Natural killer cell treated with Interleukin-12 subunit alpha and Interleukin-12 subunit beta and Interleukin-15 and Interleukin-18, amount 100 ng/mL, for 72 hours (primary cell): ENCODE results near the gene PCYT2. TPM values are rescaled to one million over a fixed set of nuclear protein-coding genes. Genes with fewer than 3 reads are reported as not detected.

Source experiments
- ATAC-seq, 2 donors: fragments of 150-1000 bp; cut with Tn5 transposase in 1 of 2; sonication (Bioruptor Pico), chemical (Tn5 transposase) in 1 of 2; 2 replicates each; pipeline ENCODE4 v1.10.0; 2021
- DNase-seq: peaks from one replicate; pipeline ENCODE4 v3.0.0; 2022; ENCODE audit warnings: low spot score
- H3K27ac Mint-ChIP-seq, 2 donors: 1 replicate in 1 of 2; 2 replicates in 1 of 2; pipeline ENCODE4 v1.8.0; 2022; ENCODE audit warnings: mixed read lengths in 2 of 2, mild to moderate bottlenecking in 1 of 2, moderate library complexity in 1 of 2
- H3K27me3 Mint-ChIP-seq, 2 donors: 1 replicate in 1 of 2; 2 replicates in 1 of 2; pipeline ENCODE4 v1.8.0; 2022; ENCODE audit warnings: mixed read lengths in 2 of 2
- H3K36me3 Mint-ChIP-seq: one replicate; pipeline ENCODE4 v1.8.0; 2022; ENCODE audit warnings: mixed read lengths
- H3K4me1 Mint-ChIP-seq, 2 donors: 1 replicate in 1 of 2; 2 replicates in 1 of 2; pipeline ENCODE4 v1.8.0; 2022; ENCODE audit warnings: low read depth in 2 of 2, mixed read lengths in 2 of 2, mild to moderate bottlenecking in 1 of 2
- H3K4me3 Mint-ChIP-seq: one replicate; pipeline ENCODE4 v1.8.0; 2022; ENCODE audit warnings: mixed read lengths
- H3K9me3 Mint-ChIP-seq: 2 replicates; pipeline ENCODE4 v1.8.0; 2022; ENCODE audit warnings: mixed read lengths
- total RNA-seq, 2 donors: library from RNA; stranded (reverse); gene quantifications; one replicate each; pipeline ENCODE4 v1.2.3, GENCODE V29; 2022

The PCYT2 gene
- total RNA-seq, 2 donors from 2014 or later, result 30.4 to 36.5 TPM

DNA sequence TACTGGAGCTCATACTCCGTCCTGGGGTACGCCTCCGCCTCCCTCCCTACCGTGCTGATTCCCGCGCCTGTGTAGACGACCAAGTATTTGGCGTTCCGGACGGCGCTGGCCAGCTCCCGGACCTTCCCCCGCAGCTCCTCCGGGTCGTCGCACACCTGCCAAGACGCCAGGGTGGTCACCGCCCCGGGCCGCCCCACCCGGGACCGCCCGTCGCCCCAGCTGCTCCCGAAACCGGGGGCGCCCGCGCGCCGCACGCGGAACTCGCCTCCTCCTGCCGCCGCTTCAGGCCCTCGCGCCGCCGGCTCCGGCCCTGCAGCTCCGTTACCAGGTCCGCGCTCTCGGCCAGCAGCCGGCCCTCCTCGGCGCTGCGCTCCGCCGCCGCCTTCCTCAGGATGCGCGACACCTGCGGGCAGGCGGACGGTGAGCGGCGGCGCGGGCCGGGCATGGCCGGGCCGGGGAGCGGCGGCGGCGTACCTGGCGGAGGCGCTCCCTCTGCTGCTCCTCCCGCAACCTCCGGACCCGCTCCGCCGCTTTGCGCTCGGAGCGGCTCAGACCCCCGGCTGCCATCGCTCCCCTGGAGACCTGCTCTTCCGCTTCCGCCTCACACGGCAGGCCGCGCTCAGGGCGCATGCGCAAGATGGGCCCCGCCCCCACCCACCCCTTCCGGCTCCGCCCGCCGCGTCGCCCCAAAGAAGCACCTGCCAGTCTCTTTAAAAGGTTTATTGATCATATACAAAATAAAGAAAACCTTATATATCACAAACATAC, 6.5 kb upstream of the PCYT2 start, which contains the start of gene SIRT7:
SIRT7 (minus strand) TSS at position 612 of the 768 bp plus-strand sequence; CDS start at position 567, 45 bp downstream.
- ATAC-seq (peak; percentile 87 to 92), DNase-seq (peak; percentile 86)
- H3K9me3 Mint-ChIP-seq, result no peaks in the 10 kb centered on the region
- H3K4me3 Mint-ChIP-seq, result peak within 1 kb of the TSS; percentile 92
- peaks cover 6% of the 10 kb centered on the region for H3K36me3 Mint-ChIP-seq
- peaks cover 17 to 29% of the 10 kb centered on the region in 2 donors for H3K4me1 Mint-ChIP-seq
- H3K27me3 Mint-ChIP-seq, result no peaks in the 10 kb centered on the region
- peak within 1 kb of the TSS; percentile 51 to 81 for H3K27ac Mint-ChIP-seq

DNA sequence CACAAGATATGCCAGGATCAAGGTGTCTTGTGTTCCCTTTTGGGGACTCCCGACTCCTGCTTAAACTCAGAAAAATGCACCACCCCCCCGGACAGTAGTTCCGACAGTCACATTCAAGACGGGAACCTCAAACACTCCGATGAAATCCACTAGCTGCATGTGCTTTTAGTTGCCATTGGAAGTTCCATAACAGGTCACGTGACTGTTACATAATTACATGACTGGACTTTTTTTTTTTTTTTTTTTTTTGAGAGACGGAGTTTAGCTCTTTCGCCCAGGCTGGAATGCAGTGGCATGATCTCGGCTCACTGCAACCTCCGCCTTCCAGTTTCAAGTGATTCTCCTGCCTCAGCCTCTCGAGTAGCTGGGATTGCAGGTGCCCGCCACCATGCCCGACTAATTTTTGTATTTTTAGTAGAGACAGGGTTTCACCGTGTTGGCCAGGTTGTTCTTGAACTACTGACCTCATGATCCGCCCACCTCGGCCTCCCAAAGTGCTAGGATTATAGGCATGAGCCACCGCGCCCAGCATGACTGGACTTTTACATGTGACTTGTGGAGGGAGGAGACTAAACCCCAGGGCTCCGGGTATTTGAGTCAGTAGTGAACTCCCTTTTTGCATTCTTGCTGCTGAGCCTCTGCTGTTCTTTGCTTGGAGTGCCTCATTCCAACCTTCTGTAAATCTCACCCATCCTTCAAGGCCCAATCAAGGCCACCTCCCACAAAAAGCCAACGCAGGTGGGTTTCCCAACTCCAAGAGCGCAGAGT, 5.2 kb upstream of the PCYT2 start:
- Mint-ChIP-seq H3K9me3 (no peaks in the 10 kb centered on the region), H3K4me3 (peak overlapping the region; percentile 92), H3K27ac (peak overlapping the region; percentile 51 to 72), H3K4me1 (peaks cover 17 to 29% of the 10 kb centered on the region in 2 donors), H3K36me3 (peaks cover 6% of the 10 kb centered on the region), H3K27me3 (no peaks in the 10 kb centered on the region)
- no peak for ATAC-seq
- no peak for DNase-seq

DNA sequence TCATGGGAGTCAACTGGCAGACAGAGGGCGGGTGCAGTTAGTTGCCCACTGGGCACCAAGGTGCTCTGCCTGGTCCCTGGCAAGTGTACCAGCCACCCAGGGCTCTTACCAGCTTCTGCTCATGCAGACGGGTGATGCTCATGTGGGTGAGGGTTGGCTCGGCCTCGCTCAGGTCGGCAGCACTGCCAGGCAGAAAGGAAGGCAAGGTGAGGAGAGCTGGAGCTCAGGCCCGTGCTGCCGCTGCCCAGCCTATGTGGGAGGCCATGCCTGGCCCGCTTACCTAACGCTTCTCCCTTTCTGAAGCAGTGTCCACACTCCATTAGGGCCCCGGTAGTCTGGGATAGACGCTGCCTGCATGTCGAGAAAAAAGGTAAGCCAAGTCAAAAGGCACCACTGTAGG, 4.1 kb upstream of the PCYT2 start:
- DNase-seq (peak; percentile 57), ATAC-seq (no peak)
- H3K27me3 Mint-ChIP-seq, result no peaks in the 10 kb centered on the region
- H3K9me3 Mint-ChIP-seq, result no peaks in the 10 kb centered on the region
- H3K27ac Mint-ChIP-seq, result no peak overlapping the region
- peak overlapping the region; percentile 15 for H3K4me3 Mint-ChIP-seq
- peaks cover 17 to 29% of the 10 kb centered on the region in 2 donors for H3K4me1 Mint-ChIP-seq
- peaks cover 6% of the 10 kb centered on the region for H3K36me3 Mint-ChIP-seq

DNA sequence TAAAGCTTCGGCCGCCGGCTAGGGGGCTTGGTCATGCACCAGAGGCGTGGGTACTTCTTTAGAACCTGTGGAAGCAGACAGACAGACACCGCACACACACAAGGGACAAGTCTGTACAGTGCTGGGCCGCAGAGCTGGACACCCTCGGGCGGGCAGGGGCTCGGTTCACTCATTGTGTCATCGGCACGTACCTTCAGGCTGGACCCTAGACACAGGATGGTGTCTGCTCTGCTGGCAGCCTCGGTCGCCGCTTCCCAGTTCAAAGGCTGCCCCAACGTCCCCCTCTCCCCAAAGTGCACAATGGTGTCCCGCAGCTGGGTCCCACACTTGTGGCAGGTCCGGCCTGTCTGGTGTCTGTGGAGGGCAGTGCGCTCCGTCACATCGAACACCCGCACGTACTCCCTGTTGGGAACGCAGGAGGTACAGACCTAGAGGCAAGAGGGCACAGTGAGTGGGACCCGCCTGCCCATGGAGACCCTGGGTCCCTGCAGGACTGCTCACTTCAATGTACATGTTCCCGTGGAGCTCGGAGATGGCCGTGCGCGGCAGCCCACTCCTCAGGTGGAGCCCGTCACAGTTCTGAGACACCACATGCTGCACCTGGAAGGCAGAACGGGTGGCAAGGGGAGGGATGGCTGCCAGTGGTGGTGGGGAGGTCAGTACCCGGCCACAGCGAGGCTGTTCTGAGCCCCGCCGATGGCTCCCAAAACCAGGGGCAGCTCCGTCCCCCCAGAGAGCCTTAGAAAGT, 3.1 kb upstream of the PCYT2 start:
- ATAC-seq (no peak), DNase-seq (peak; percentile 52)
- Mint-ChIP-seq H3K36me3 (peaks cover 6% of the 10 kb centered on the region), H3K4me3 (no peak overlapping the region), H3K4me1 (peaks cover 17 to 26% of the 10 kb centered on the region in 2 donors), H3K27me3 (no peaks in the 10 kb centered on the region), H3K9me3 (no peaks in the 10 kb centered on the region), H3K27ac (no peak overlapping the region)

DNA sequence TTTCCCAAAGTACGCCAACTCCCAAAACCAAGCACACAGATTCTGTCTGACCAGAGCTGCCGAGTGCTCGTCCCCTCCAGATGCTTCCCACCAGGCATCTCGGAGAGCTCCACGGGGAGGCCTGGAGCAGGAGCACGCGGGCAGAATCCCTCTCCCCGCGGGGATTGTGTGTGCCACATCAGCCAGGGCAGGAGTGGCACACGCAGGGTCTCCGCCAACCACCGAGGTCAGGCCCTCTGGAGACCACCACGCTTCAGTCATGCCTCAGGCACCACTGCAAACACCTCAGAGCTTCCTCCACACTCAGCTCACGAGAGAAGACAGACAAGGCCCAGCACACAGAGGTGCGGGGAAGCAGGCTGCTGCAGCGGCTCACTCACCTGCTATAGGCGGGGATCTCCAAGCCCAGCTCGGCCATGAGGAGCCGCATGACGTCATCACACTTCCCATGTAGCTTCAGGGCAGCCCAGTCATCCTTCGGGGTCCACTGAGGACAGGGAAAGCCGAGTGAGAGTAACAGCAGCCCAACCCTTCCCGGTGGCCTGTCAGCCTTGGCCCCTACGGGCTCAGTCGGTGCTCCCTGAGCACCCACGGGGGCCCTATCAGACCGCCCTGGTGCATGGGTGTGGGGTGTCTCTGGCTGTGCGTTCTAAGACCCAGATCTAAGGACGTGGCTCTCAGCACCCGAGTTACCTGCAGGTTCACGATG, 2.3 kb upstream of the PCYT2 start:
- ATAC-seq (no peak), DNase-seq (peak; percentile 56)
- Mint-ChIP-seq H3K4me3 (peak overlapping the region; percentile 41), H3K27me3 (no peaks in the 10 kb centered on the region), H3K27ac (peak overlapping the region in 1 of 2 donors; percentile 37), H3K9me3 (no peaks in the 10 kb centered on the region), H3K36me3 (peaks cover 6% of the 10 kb centered on the region), H3K4me1 (peaks cover 17 to 21% of the 10 kb centered on the region in 2 donors)

DNA sequence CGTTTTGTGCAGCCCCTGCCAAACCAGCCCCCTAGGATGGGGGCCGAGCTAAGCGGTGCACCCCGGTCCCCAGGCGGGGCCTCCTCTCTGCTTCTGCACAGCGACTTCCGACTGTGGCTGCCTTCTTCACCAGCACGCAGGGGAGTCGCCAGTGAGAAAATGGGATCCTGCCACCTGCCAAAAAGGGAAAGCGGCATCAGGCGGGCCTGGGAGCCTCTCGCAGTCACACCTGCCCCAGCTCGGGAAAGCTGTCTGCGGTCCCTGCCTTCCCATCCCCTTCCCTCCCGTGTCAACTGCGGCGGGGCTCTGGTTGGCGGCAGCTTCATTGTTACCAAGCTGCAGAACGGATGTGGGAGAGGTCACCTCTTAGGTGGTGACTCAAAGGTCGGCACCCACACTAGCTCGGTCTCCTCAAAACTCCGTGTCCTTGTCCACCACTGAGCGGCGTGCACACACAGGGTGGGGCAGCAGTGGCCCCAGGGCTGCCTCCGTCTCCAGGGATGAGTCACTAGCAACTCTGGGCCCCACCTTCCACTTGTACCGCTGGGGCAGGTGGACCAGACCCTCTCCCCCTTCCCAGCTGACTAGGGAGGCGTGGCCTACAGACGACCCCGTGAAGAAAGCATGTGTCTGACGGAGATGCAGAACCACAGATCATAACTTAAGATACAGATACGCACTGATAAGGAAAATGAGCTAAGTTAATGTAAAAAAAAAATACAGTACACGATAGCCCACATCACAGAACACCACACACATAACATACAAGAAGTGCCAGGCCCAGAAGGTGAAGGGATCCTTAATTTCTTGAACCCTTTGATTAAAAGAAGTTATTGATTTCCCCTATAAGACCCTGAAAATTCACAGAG, 1.5 kb upstream of the PCYT2 start:
- no peaks in the 10 kb centered on the region for H3K27me3 Mint-ChIP-seq
- peaks cover 6% of the 10 kb centered on the region for H3K36me3 Mint-ChIP-seq
- ATAC-seq (no peak), DNase-seq (peak; percentile 59)
- no peaks in the 10 kb centered on the region for H3K9me3 Mint-ChIP-seq
- H3K27ac Mint-ChIP-seq, result peak overlapping the region in 1 of 2 donors; percentile 37
- peaks cover 17 to 18% of the 10 kb centered on the region in 2 donors for H3K4me1 Mint-ChIP-seq
- H3K4me3 Mint-ChIP-seq, result peak overlapping the region; percentile 41

DNA sequence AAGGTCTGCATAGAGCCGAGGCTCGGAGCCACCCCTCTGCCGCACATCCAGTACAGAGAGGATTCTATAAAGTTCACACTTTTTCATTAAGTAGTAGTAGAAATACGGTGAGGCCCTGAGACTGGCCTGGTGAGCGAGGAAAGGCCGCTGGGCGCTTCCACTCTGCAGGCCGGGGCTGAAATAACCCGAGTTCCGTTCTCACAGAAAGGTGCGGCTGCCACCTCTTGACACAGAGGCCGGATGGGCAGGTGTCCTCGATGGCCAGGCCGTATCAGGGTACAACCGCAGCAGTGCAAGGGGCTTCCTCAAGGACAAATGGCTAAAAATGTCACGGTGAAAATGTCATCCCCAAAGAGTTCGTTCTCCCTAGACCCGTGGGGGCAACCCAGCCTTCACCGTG, 770 bp upstream of the PCYT2 start:
- Mint-ChIP-seq H3K4me1 (peaks cover 12 to 14% of the 10 kb centered on the region in 2 donors), H3K36me3 (peaks cover 6% of the 10 kb centered on the region), H3K9me3 (no peaks in the 10 kb centered on the region), H3K27me3 (no peaks in the 10 kb centered on the region), H3K4me3 (peak overlapping the region; percentile 68), H3K27ac (no peak overlapping the region)
- ATAC-seq (no peak), DNase-seq (peak; percentile 47)

DNA sequence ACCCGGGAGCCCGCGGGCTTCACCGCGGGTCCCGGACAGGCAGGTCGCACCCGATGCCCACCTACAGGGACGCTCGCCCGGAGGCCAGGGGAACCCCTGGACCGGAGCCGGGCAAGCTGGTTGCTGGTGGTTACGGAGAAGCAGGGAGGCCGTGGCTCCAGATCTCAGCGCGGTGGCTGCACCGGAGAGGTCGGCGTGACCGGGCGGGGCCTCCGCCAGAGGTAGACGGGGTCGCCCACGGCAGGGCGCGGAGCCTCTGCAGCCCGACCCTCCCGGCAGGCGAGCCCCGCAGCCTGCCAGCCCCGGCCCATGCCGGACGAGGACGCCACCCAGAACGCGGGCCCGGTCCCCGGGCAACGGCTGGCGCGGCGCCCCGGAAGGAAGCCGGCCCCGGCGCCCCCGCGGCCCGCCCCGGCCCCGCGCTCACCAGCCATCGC, 341 bp downstream of the PCYT2 start:
- H3K9me3 Mint-ChIP-seq, result no peaks in the 10 kb centered on the region
- H3K4me3 Mint-ChIP-seq, result peak overlapping the region; percentile 84
- peaks cover 4 to 5% of the 10 kb centered on the region in 2 donors for H3K4me1 Mint-ChIP-seq
- H3K36me3 Mint-ChIP-seq, result peaks cover 6% of the 10 kb centered on the region
- DNase-seq (peak; percentile 64), ATAC-seq (peak in 1 of 2 donors; percentile 64)
- no peak overlapping the region for H3K27ac Mint-ChIP-seq
- no peaks in the 10 kb centered on the region for H3K27me3 Mint-ChIP-seq

DNA sequence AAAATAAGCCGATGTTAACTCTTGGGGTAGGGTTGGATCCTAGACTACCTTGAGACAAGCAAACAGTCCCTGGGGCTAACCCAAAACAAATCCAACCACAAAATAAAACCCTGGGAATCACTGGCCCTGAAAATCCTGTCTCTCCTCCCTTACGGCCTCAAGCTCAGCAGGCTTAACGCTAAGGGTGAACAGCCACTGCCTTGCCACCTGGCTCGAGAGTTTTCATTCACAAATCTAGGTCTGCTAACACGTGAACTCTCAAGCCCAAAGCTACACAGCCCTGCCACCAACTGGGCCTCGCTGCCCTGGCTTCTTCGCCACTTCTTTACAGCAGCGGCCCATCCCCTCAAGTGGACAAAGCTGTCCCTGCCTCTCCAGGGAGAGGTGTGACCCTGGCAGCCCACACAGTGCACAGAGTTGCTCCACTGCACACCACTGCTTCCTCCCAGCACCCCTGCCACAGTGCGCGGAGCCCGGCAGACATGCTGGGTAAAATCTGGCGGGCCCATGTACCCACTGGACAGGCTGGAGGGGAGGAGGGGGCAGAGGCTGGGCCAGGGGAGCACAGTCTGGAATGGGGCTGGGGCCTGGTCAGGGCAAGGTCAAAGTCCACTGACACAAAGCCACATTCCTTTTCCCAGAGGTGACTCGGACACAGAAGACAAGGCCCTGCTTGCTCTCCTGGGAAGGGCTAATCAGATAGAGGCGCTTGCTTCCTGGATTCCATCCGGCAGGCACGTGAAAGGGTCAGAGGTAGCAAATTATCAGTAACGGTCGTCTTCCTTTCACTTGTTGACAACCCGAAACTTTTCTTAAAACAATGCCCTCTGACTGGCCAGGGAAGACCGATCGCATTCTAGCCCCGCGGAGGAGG, 996 bp downstream of the PCYT2 start:
- ATAC-seq, result no peak
- peak; percentile 53 for DNase-seq
- H3K9me3 Mint-ChIP-seq, result no peaks in the 10 kb centered on the region
- H3K36me3 Mint-ChIP-seq, result peaks cover 6% of the 10 kb centered on the region
- peaks cover 0 to 5% of the 10 kb centered on the region in 2 donors for H3K4me1 Mint-ChIP-seq
- H3K27ac Mint-ChIP-seq, result no peak overlapping the region
- no peaks in the 10 kb centered on the region for H3K27me3 Mint-ChIP-seq
- H3K4me3 Mint-ChIP-seq, result peak overlapping the region; percentile 84

DNA sequence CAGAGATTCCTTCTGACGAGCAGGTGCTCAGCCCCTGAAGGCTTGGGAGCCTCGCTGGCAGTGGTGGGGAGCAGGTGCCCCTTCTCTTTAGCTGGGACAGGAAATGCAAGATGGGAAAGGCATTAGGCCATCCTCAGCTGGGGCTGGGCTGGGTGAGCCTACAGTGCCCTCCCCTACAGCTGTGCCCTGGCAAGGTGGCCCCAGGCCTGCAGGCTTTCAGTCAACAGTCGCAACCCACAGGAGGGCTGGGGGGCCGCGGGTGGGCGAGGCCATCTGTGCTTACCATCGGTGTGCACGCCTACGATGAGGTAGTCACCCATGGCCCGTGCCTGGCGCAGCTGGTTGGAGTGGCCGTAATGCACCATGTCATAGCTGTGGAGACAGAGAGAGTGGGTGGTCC, 2.0 kb downstream of the PCYT2 start:
- peaks cover 6% of the 10 kb centered on the region for H3K36me3 Mint-ChIP-seq
- DNase-seq (peak; percentile 54), ATAC-seq (no peak)
- no peaks in the 10 kb centered on the region for H3K27me3 Mint-ChIP-seq
- H3K9me3 Mint-ChIP-seq, result no peaks in the 10 kb centered on the region
- H3K4me1 Mint-ChIP-seq, result peaks cover 0 to 5% of the 10 kb centered on the region in 2 donors
- no peak overlapping the region for H3K4me3 Mint-ChIP-seq
- H3K27ac Mint-ChIP-seq, result no peak overlapping the region

DNA sequence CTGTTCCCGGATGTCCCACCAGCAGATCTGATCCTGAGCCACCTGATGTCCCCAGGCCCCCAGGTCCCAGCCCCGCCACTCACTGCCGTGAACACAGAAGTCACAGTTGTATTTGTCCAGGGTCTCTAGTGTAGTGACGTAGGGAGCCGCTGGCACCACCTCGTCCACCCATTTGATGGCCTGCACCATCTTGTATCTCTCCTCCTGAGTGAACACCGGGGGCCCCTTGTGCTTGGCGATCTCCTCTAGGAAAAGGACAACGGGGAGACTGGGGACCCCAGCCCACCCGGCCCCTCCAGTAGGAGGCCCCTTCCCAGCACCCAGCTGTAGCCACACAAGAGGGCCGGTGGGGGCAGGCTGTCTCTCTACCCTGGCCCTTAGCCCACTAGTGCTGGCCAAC, 2.4 kb downstream of the PCYT2 start:
- Mint-ChIP-seq H3K27me3 (no peaks in the 10 kb centered on the region), H3K9me3 (no peaks in the 10 kb centered on the region), H3K36me3 (peaks cover 6% of the 10 kb centered on the region), H3K4me3 (no peak overlapping the region), H3K27ac (no peak overlapping the region), H3K4me1 (peaks cover 0 to 5% of the 10 kb centered on the region in 2 donors)
- DNase-seq, result peak; percentile 52
- no peak for ATAC-seq
